Uterus (tissue), 4 donors: Measurements from ENCODE around the gene FBXO15. TPM values are rescaled to one million over a fixed set of nuclear protein-coding genes. Genes with fewer than 3 reads are reported as not detected.

Experiments
- DNase-seq, 2 donors: peaks; one replicate each; pipeline ENCODE4 v3.0.0-alpha.2; 2019 to 2020
- H3K27ac ChIP-seq, 2 donors: fragments of 200-600 bp; sonication (generic); 1 replicate in 1 of 2; 2 replicates in 1 of 2; pipeline ENCODE4 v1.5.1; 2016 to 2018
- H3K27me3 ChIP-seq, 2 donors: fragments of 200-600 bp; sonication (generic); one replicate each; pipeline ENCODE4 v1.5.1; 2018 to 2019; ENCODE audit warnings: control low read depth in 1 of 2
- H3K36me3 ChIP-seq, 2 donors: fragments of 200-600 bp; sonication (generic); one replicate each; pipeline ENCODE4 v1.5.1; 2019; ENCODE audit warnings: control low read depth in 1 of 2
- H3K4me1 ChIP-seq, 2 donors: fragments of 200-600 bp; sonication (generic); one replicate each; pipeline ENCODE4 v1.5.1; 2018 to 2019; ENCODE audit warnings: control low read depth in 1 of 2
- H3K4me3 ChIP-seq, 2 donors: fragments of 200-600 bp; sonication (generic); 1 replicate in 1 of 2; 2 replicates in 1 of 2; pipeline ENCODE4 v1.5.1; 2018 to 2019; ENCODE audit warnings: mild to moderate bottlenecking in 1 of 2
- H3K9me3 ChIP-seq, 2 donors: fragments of 200-600 bp; sonication (generic); one replicate each; pipeline ENCODE4 v1.5.1; 2019; ENCODE audit warnings: control low read depth in 1 of 2
- CTCF ChIP-seq, 4 experiments: fragments of 200-600 bp in 2 of 4; fragments of 450-650 bp in 2 of 4; sonication (generic) in 2 of 4; IDR thresholded peaks; one replicate each; pipeline ENCODE4 v1.5.1; 2016 to 2019; ENCODE audit warnings: antibody characterized with exemption in 4 of 4, mild to moderate bottlenecking in 2 of 4, moderate library complexity in 1 of 4
- POLR2A ChIP-seq, 2 donors: fragments of 450-650 bp; IDR thresholded peaks; one replicate each; pipeline ENCODE4 v1.6.1; 2016; ENCODE audit warnings: antibody characterized with exemption in 2 of 2, mild to moderate bottlenecking in 1 of 2, moderate library complexity in 1 of 2
- intact Hi-C: fragments of 100-400 bp; cut with DNase I; formaldehyde crosslinking; loops from one replicate; pipeline ENCODE4 v1.15.1; 2023; ENCODE audit warnings: low total_unique reads
- total RNA-seq, 4 donors: library from RNA; depleted of rRNA in 3 of 4; stranded (reverse); fragments of >200 nt in 3 of 4; gene quantifications; one replicate each; pipeline versions ENCODE4 v1.1.0 to v1.2.4, GENCODE V29; 2014 to 2023
- donor health status: DM: yes; HTN: yes; CAD: no.

The FBXO15 gene
- total RNA-seq, 4 donors from 2014 or later, result 0.76 to 3.0 TPM; not detected in 2

- intact Hi-C loops, result no loop called here
- no peaks in the 10 kb centered on the region for H3K9me3 ChIP-seq
- TF ChIP-seq CTCF (IDR thresholded peaks at IDR 0.05) (no peak), POLR2A (IDR thresholded peaks at IDR 0.05) (no peak)
- no peak overlapping the region for H3K4me3 ChIP-seq
- no peaks in the 10 kb centered on the region for H3K27me3 ChIP-seq
- no peaks in the 10 kb centered on the region for H3K4me1 ChIP-seq
- H3K27ac ChIP-seq, result no peak overlapping the region
- DNase-seq, result no peak
- H3K36me3 ChIP-seq, result no peaks in the 10 kb centered on the region
Observed at GRCh38 chr18:74182335-74182734, 34.7 kb upstream of the FBXO15 start.

DNA sequence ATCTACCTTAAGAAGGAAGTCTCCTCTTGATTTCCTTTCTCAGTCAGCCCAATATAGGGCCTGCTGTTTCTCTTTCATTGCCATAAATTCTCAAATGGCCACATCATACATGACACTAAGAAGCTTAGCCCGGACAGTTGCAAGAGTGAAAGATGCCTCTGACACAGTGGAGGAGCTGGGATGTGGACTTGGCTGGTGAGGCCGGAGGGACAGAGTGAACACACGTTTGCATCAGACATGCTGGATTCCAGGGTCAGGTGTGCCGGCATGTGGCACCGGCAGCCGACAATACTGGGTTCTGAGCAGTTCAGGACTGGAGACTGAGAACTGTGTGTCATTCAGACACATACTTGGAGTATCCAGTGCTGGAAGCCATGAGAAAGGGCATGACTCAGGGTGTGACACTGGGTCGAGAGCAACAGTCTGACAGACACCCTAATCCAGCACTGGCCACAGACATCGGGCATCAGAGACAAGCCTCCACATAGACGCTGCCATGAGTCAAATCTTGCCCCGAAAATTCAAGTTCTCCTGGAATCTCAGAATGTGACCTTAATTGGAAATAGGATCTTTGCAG is 32.1 kb upstream of the FBXO15 start:
- Histone ChIP-seq H3K4me3 (no peak overlapping the region), H3K27ac (no peak overlapping the region), H3K36me3 (no peaks in the 10 kb centered on the region), H3K9me3 (no peaks in the 10 kb centered on the region), H3K4me1 (no peaks in the 10 kb centered on the region), H3K27me3 (no peaks in the 10 kb centered on the region)
- no peak for TF ChIP-seq CTCF (IDR thresholded peaks at IDR 0.05)
- no peak for TF ChIP-seq POLR2A (IDR thresholded peaks at IDR 0.05)
- intact Hi-C loops, result no loop called here
- DNase-seq, result no peak

DNA sequence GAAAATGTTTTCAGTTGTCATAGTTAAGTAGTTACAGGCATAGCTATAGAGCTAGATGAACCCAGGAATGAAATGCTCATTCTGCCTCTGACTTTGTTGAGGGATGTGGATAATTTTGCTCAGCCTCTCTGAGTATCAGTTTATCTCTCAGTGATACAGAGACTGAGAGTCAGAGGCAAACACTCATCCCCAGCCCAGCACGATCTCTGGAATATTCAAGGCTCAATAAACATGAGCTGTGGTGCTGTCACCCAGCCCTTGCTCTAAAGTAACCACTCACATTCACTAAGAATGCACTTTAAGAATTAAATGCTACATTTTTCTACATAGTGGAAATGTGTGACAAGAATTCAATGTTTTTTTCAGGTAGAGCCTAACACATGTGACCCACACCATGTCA is 31.2 kb upstream of the FBXO15 start:
- TF ChIP-seq CTCF (IDR thresholded peaks at IDR 0.05) (no peak), POLR2A (IDR thresholded peaks at IDR 0.05) (no peak)
- no peak for DNase-seq
- no peaks in the 10 kb centered on the region for H3K27me3 ChIP-seq
- no peaks in the 10 kb centered on the region for H3K4me1 ChIP-seq
- H3K9me3 ChIP-seq, result no peaks in the 10 kb centered on the region
- H3K4me3 ChIP-seq, result no peak overlapping the region
- intact Hi-C loops, result no loop called here
- H3K27ac ChIP-seq, result no peak overlapping the region
- H3K36me3 ChIP-seq, result no peaks in the 10 kb centered on the region

GRCh38 chr18:74175658-74176057 is 28.0 kb upstream of the FBXO15 start:
- no peaks in the 10 kb centered on the region for H3K9me3 ChIP-seq
- H3K36me3 ChIP-seq, result no peaks in the 10 kb centered on the region
- no peak overlapping the region for H3K27ac ChIP-seq
- H3K27me3 ChIP-seq, result no peaks in the 10 kb centered on the region
- no peak overlapping the region for H3K4me3 ChIP-seq
- intact Hi-C loops, result no loop called here
- no peaks in the 10 kb centered on the region for H3K4me1 ChIP-seq
- DNase-seq, result no peak
- TF ChIP-seq POLR2A (IDR thresholded peaks at IDR 0.05) (no peak), CTCF (IDR thresholded peaks at IDR 0.05) (no peak)

- Histone ChIP-seq H3K9me3 (no peaks in the 10 kb centered on the region), H3K4me1 (no peaks in the 10 kb centered on the region), H3K36me3 (no peaks in the 10 kb centered on the region), H3K27ac (no peak overlapping the region), H3K27me3 (no peaks in the 10 kb centered on the region), H3K4me3 (no peak overlapping the region)
- no peak for DNase-seq
- no peak for TF ChIP-seq CTCF (IDR thresholded peaks at IDR 0.05)
- no peak for TF ChIP-seq POLR2A (IDR thresholded peaks at IDR 0.05)
- intact Hi-C loops, result no loop called here
Observed at GRCh38 chr18:74173434-74173750, 25.8 kb upstream of the FBXO15 start.
